Naive thymus-derived CD8-positive, alpha-beta T cell (primary cell): Measurements from ENCODE around the gene TRAPPC12. TPM values are rescaled to one million over a fixed set of nuclear protein-coding genes. Genes with fewer than 3 reads are reported as not detected.
"Not testable (repeated sequence)": the region's sequence is repeated elsewhere in the genome, so short reads cannot be mapped to it uniquely, and the experiment has no call there.

Experiments used
- ATAC-seq, 2 donors: fragments of 150-1000 bp; cut with Tn5 transposase in 1 of 2; sonication (Bioruptor Pico), chemical (Tn5 transposase) in 1 of 2; 1 replicate in 1 of 2; 2 replicates in 1 of 2; pipeline ENCODE4 v1.10.0; 2021; ENCODE audit warnings: mild to moderate bottlenecking in 2 of 2, moderate library complexity in 2 of 2
- POLR2A ChIA-PET: fragments of 350-600 bp; sonication (Branson Sonifier 250); formaldehyde crosslinking; loops from one replicate; lab custom pipeline; 2021; ENCODE audit warnings: antibody characterized with exemption; lab: Charles Lee
- DNase-seq, 10 donors: peaks; one replicate each; pipeline versions ENCODE4 v3.0.0 to v3.0.0-alpha.2; 2020 to 2022
- H3K27ac Mint-ChIP-seq, 10 donors: one replicate each; pipeline ENCODE4 v1.8.0; 2020 to 2022; ENCODE audit warnings: mild to moderate bottlenecking in 10 of 10, mixed read lengths in 10 of 10, moderate library complexity in 4 of 10, inconsistent platforms in 1 of 10
- H3K27me3 Mint-ChIP-seq, 5 donors: one replicate each; pipeline ENCODE4 v1.8.0; 2021 to 2022; ENCODE audit warnings: mixed read lengths in 5 of 5
- H3K36me3 Mint-ChIP-seq, 3 donors: one replicate each; pipeline ENCODE4 v1.8.0; 2020 to 2022; ENCODE audit warnings: mixed read lengths in 3 of 3, mild to moderate bottlenecking in 2 of 3, inconsistent platforms in 1 of 3
- H3K4me1 Mint-ChIP-seq, 4 donors: one replicate each; pipeline ENCODE4 v1.8.0; 2021 to 2022; ENCODE audit warnings: mixed read lengths in 4 of 4
- H3K4me3 Mint-ChIP-seq, 10 donors: one replicate each; pipeline ENCODE4 v1.8.0; 2020 to 2022; ENCODE audit warnings: mild to moderate bottlenecking in 10 of 10, mixed read lengths in 10 of 10, moderate library complexity in 6 of 10, inconsistent platforms in 1 of 10
- H3K9me3 Mint-ChIP-seq, 9 donors: one replicate each; pipeline ENCODE4 v1.8.0; 2020 to 2022; ENCODE audit warnings: mixed read lengths in 9 of 9, mild to moderate bottlenecking in 3 of 9, inconsistent platforms in 1 of 9, moderate library complexity in 1 of 9
- polyA plus RNA-seq, 3 donors: library from polyadenylated mRNA; unstranded; fragments of 300-500 nt; fragmentation: Illumina TruSeq; gene quantifications; one replicate each; pipeline ENCODE4 v1.2.3, GENCODE V29; 2021
- total RNA-seq, 8 experiments: library from RNA in 2 of 8; stranded (reverse) in 2 of 8; gene quantifications; one replicate each; pipeline ENCODE4 v1.2.3 and lab custom pipeline; 2021 to 2026

The TRAPPC12 gene
- total and polyA plus RNA-seq, 5 experiments from 2014 or later = 23.8 to 162 (median 44.0) TPM

GRCh38 chr2:3453190-3453999, 73.9 kb downstream of the TRAPPC12 start:
- Mint-ChIP-seq H3K36me3 (peaks cover 0 to 70% (median 19%) of the 10 kb centered on the region in 3 donors), H3K9me3 (no peaks in the 10 kb centered on the region), H3K27me3 (no peaks in the 10 kb centered on the region), H3K4me1 (peaks cover 0 to 5% (median 2%) of the 10 kb centered on the region in 4 donors), H3K4me3 (no peak overlapping the region), H3K27ac (peak overlapping the region in 3 of 10 donors; percentile 34 to 72 (median 65))
- DNase-seq (no peak), ATAC-seq (no peak)
- POLR2A ChIA-PET = no interaction called here

- POLR2A ChIA-PET, H3K4me1 Mint-ChIP-seq, H3K4me3 Mint-ChIP-seq, H3K27me3 Mint-ChIP-seq, H3K9me3 Mint-ChIP-seq, DNase-seq, ATAC-seq: not testable (repeated sequence)
- Mint-ChIP-seq H3K27ac (peak overlapping the region in 2 of 10 donors; percentile 36 to 65), H3K36me3 (peaks cover 0 to 69% (median 19%) of the 10 kb centered on the region in 3 donors)
These were observed 74.5 kb downstream of the TRAPPC12 start for GRCh38 chr2:3454005-3454404.

GRCh38 chr2:3454802-3455201, 75.3 kb downstream of the TRAPPC12 start:
- peak overlapping the region in 3 of 10 donors; percentile 24 to 78 (median 57) for H3K27ac Mint-ChIP-seq
- H3K4me3 Mint-ChIP-seq = no peak overlapping the region
- POLR2A ChIA-PET = no interaction called here
- no peak for DNase-seq
- H3K9me3 Mint-ChIP-seq = no peaks in the 10 kb centered on the region
- H3K4me1 Mint-ChIP-seq = peaks cover 0 to 5% (median under 1%) of the 10 kb centered on the region in 4 donors
- H3K36me3 Mint-ChIP-seq = peaks cover 0 to 62% (median 19%) of the 10 kb centered on the region in 3 donors
- ATAC-seq = no peak
- no peaks in the 10 kb centered on the region for H3K27me3 Mint-ChIP-seq

DNA sequence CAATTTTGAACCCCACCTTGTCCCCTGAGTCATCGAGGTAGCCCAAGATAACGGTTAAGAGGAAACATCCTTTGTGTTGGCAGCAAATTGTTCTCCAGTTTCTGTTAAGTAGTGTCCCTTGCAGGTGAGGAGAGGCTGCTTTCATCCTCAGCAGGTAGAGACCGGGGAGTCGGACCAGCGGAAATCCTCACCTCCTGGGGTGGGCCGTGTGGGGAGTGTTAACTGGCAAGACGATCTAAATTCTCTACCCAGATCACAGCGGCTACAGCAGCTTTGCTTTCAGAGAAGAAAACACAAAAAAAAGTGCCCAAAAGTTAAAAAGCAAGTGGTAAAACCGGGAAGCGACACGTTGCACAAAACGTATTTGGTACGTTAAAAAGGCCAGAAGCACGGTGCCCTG, 76.6 kb downstream of the TRAPPC12 start:
- peaks cover 0 to 10% (median under 1%) of the 10 kb centered on the region in 4 donors for H3K4me1 Mint-ChIP-seq
- ATAC-seq = no peak
- H3K36me3 Mint-ChIP-seq = peaks cover 0 to 59% (median 16%) of the 10 kb centered on the region in 3 donors
- POLR2A ChIA-PET = no interaction called here
- no peak for DNase-seq
- no peaks in the 10 kb centered on the region for H3K9me3 Mint-ChIP-seq
- H3K27ac Mint-ChIP-seq = no peak overlapping the region
- H3K27me3 Mint-ChIP-seq = no peaks in the 10 kb centered on the region
- no peak overlapping the region for H3K4me3 Mint-ChIP-seq

DNA sequence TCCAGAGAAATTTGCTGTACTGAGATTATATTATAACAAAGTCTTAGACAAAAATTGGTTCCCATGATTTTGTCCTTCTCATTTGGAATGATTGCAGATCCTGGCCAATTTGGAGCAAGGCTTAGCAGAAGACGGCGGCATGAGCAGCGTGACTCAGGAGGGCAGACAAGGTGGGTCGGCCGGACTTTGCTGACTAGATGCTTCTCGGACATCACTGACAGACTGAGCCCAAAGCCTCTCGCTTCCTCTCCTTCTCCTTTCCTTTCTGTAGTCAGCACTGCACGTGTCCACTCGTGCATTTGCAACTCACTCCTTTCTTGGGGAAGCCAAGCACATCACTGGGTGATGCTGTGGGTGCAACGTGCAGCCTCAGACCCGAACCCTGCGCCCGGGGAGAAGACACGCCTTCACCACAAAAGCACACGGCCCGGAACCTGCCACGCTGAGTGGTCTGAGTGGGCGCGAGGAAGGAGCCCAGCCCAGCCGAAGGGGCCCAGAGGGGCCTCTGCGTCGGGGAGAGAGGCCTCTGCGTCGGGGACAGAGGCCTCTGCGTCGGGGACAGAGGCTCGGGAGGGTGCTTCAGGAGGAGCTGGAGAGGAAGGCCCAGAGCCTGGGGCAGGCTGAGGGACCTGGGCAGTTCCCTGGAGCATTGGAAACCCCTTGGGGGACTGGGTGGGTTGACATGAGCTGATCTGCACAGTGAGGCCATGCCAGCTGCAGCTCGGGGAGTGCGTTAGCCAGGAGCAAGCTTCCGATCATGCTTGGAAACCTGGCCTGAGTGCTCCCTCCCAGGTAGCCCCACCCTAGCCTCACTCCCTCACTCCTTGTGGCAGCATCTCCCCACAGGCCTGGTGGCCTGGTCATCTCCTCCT, 78.3 kb downstream of the TRAPPC12 start:
- Mint-ChIP-seq H3K27me3 (no peaks in the 10 kb centered on the region), H3K4me3 (no peak overlapping the region), H3K27ac (peak overlapping the region in 2 of 10 donors; percentile 66 to 77), H3K36me3 (peaks cover 0 to 48% (median 14%) of the 10 kb centered on the region in 3 donors), H3K4me1 (peaks cover 3 to 18% (median 7%) of the 10 kb centered on the region in 4 donors), H3K9me3 (no peaks in the 10 kb centered on the region)
- no peak for ATAC-seq
- POLR2A ChIA-PET = no interaction called here
- no peak for DNase-seq

DNA sequence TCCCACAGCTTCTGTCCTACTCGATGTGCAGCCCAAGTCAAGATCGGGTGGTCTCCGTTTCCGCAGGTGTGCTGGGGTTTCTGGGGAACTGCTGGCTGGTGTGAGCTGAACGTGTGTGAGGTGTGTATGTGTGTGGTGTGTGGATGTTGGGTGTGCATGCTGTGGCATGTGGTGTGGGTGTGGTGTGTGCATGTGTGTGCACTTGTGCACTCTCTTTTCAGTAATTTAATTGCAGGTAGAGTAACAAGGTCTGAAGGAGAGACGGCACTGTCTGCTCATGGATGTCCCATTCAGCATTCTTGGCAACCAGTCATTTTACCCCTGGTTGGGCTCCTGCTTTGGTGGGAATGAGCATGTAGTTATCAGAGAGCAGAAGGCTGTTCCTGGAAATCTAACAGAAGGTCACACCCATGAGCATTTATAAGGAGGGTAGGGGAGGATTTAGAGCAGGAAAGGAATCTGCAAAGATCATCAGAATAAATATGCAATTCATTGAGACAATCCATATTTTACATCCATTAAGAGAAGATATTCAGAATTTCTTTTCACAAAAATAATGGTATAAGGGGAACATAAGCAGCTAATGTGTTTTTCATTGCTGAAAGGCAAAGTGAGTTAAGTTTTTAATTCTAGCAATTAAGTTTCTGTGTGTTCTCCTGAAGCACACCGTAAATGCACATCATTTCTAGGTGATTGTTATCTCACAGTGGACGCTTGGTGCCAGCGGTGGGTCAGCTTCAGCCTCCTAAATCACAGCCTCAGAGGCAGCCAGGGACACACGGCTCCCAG, 79.1 kb downstream of the TRAPPC12 start:
- no peak overlapping the region for H3K4me3 Mint-ChIP-seq
- POLR2A ChIA-PET = no interaction called here
- H3K27me3 Mint-ChIP-seq = no peaks in the 10 kb centered on the region
- ATAC-seq = no peak
- H3K27ac Mint-ChIP-seq = peak overlapping the region in 2 of 10 donors; percentile 31 to 77
- peaks cover 0 to 50% (median 12%) of the 10 kb centered on the region in 3 donors for H3K36me3 Mint-ChIP-seq
- no peaks in the 10 kb centered on the region for H3K9me3 Mint-ChIP-seq
- DNase-seq = peak in 1 of 10 donors; percentile 4
- H3K4me1 Mint-ChIP-seq = peaks cover 3 to 15% (median 7%) of the 10 kb centered on the region in 4 donors

DNA sequence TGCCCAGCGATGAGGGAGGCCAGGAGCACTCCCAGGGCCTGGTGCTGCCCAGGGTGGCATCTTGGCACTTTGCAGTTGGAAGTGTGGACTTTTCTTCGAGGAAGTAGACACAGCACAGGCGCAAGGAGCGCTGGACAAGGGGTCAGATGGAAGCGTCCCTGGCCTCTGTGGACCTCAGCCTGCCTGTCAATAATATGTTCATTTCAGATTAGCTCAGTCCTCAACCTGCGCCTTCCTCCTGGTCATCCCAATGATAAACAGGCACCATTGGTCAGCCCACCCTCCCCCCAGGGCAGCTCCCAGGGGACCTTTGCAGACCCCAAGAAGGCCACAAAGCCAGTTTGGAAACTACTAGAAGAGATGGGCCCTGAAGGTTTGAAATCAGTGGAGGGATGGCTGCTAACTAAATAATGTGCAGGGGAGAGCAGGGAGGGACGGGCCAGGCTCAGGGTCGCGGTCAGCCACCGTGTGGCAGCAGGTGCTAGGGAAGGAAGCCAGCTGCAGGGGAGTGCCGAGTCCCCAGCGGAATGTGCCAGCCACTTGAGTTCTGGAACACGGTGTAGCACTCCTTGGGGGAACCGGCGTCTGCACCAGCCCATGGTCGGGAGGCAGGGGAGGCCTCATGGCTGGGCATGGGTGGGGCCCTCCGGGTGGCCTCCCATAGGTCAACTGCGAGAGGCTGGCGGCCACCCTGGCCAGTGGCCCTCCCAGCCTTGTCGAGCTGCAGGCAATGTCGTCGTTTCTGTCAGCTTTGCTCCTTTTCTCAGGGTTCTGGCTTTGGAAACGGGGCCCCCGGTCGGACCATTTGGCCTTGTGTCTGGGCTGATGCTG, 79.9 kb downstream of the TRAPPC12 start:
- Mint-ChIP-seq H3K4me1 (peaks cover 3 to 15% (median 7%) of the 10 kb centered on the region in 4 donors), H3K9me3 (no peaks in the 10 kb centered on the region), H3K27me3 (no peaks in the 10 kb centered on the region), H3K36me3 (peaks cover 0 to 52% (median 12%) of the 10 kb centered on the region in 3 donors), H3K4me3 (no peak overlapping the region), H3K27ac (peak overlapping the region in 4 of 10 donors; percentile 31 to 69 (median 56))
- ATAC-seq (no peak), DNase-seq (peak in 1 of 10 donors; percentile 36)
- POLR2A ChIA-PET = no interaction called here

DNA sequence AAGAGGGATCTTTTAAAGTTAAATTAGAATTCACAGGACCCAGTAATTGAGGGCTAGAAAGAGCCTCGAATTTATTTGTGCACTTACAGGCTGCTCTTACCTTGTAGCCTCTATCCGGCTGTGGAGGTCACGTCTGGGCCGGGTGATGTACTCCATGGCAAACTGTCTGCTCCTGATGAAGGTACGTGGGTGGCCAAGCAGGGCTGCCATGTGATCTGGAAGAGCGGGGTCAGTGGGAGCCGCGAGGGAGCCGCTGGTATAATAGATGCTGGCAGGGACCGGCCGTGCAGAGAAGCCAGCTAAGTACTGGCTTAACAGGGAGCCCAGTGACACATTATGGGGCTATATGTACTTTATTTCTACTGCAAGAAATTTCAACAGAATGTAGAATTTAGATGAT, 80.7 kb downstream of the TRAPPC12 start:
- no peaks in the 10 kb centered on the region for H3K9me3 Mint-ChIP-seq
- POLR2A ChIA-PET = interaction anchor here (0.6 kb wide), 1 partner anchor 110 kb away, joined by 3 read pairs; no protein-coding TSS in a partner anchor
- peak overlapping the region in 4 of 10 donors; percentile 17 to 50 (median 38) for H3K27ac Mint-ChIP-seq
- DNase-seq = peak in 1 of 10 donors; percentile 45
- no peak overlapping the region for H3K4me3 Mint-ChIP-seq
- no peaks in the 10 kb centered on the region for H3K27me3 Mint-ChIP-seq
- H3K36me3 Mint-ChIP-seq = peaks cover 0 to 58% (median 12%) of the 10 kb centered on the region in 3 donors
- peaks cover 3 to 15% (median 7%) of the 10 kb centered on the region in 4 donors for H3K4me1 Mint-ChIP-seq
- no peak for ATAC-seq

DNA sequence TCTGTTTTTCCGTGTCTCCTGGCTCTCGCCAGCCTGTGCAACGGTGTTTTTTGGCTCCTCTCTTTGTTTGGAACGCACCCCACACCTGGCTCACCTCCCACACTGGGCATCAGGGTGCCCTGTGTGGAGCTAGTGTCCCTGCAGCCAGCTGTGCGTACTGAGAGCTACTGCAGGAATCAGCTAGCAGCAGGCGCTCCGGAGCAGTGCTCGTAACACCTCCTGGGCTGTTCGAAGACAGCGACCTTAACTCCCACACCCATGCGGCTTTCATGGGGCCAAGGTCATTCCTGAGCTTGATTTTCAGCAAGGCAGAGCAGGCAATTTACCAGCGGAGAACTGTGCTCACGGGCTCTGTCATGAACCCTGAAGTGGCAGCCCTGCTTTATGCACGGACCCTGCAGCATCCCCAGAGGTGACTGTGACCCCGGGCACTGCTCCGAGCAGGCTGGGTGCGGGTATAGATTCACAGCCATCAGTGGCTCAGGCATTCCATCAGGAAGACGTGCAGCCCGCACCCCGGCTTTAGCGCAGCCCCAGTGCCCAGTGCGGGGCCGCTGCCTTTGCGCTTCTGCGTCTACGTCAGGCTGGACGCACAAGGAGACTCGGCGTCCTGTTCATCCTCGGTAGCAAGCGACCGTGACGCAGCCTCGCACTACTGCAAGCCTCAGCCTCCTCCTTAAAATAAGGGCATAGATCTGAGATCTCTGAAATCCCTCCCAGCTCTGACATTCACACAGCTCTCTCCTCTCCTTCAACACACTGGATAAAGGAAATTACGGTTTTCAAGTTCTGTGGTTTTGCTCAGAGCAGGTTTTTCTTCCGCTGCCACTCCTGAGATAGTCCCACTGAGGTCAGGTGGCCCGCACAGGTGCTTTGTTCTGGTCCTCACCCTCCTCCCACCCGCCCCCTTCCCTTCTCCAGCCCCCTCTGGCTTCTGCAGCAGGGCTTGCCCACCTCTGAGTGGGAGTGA, 81.6 kb downstream of the TRAPPC12 start:
- H3K36me3 Mint-ChIP-seq = peaks cover 0 to 56% (median 12%) of the 10 kb centered on the region in 3 donors
- H3K9me3 Mint-ChIP-seq = no peaks in the 10 kb centered on the region
- H3K4me3 Mint-ChIP-seq = no peak overlapping the region
- ATAC-seq = no peak
- peaks cover 2 to 15% (median 7%) of the 10 kb centered on the region in 4 donors for H3K4me1 Mint-ChIP-seq
- POLR2A ChIA-PET = interaction anchor here (0.6 kb wide), 1 partner anchor 111 kb away, joined by 3 read pairs; no protein-coding TSS in a partner anchor
- no peaks in the 10 kb centered on the region for H3K27me3 Mint-ChIP-seq
- peak in 1 of 10 donors; percentile 47 for DNase-seq
- H3K27ac Mint-ChIP-seq = peak overlapping the region in 2 of 10 donors; percentile 57

DNA sequence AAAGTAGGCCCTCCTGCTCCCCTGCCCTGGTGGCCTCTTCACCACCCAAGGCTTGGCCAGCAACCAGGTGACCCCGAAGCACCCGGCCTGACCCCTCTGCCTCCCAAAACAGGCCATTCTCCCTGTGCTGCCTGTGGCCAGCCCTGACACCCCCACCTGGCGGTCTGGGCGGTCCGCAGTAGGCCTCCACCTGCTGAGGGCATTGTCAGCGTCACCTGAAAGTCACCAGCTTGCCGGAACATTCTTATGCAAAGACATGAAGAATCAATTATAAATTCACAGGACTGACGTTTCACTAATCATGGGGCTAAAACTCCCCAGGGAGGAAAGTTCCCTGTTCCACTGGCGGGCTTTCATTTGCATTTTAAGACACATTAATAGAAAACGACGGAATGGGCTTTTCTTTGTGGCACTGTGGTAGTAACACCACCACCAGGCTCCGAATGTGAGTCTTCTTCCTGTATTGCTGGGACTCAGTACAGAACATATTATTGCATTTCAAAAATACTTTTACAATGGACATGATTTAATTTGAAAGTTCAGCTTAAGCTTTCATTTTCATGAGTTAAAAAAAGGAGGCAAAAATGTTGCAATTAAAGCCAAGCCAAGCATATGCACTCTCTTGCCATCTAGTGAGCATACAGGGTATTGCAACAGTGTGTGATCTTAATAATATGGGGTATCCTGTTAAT, 82.5 kb downstream of the TRAPPC12 start:
- Mint-ChIP-seq H3K4me3 (peak overlapping the region in 3 of 10 donors; percentile 18 to 49 (median 42)), H3K27me3 (no peaks in the 10 kb centered on the region), H3K9me3 (no peaks in the 10 kb centered on the region), H3K36me3 (peaks cover 0 to 57% (median 8%) of the 10 kb centered on the region in 3 donors), H3K4me1 (peaks cover 2 to 15% (median 7%) of the 10 kb centered on the region in 4 donors), H3K27ac (peak overlapping the region in 8 of 10 donors; percentile 10 to 87 (median 62))
- ATAC-seq = peak; percentile 56 to 68
- POLR2A ChIA-PET = no interaction called here
- DNase-seq = peak in 5 of 10 donors; percentile 27 to 62 (median 54)
